Ascending aorta (tissue), 2 donors: Measurements from ENCODE around the gene ZNF195. TPM values are rescaled to one million over a fixed set of nuclear protein-coding genes. Genes with fewer than 3 reads are reported as not detected.
A peak's percentile ranks its signal among the peaks of the same experiment; 100 is the strongest.
"Not testable (repeated sequence)": the region's sequence is repeated elsewhere in the genome, so short reads cannot be mapped to it uniquely, and the experiment has no call there.

Experiments used
- DNase-seq, 2 donors: peaks; one replicate each; pipeline ENCODE4 v3.0.0-alpha.2; 2019; ENCODE audit warnings: low spot score in 2 of 2
- H3K27ac ChIP-seq, 2 donors: fragments of 200-600 bp; sonication (generic); one replicate each; pipeline ENCODE4 v1.5.1; 2016 to 2017; ENCODE audit warnings: mild to moderate bottlenecking in 1 of 2
- H3K27me3 ChIP-seq: fragments of 200-600 bp; sonication (generic); one replicate; pipeline ENCODE4 v1.5.1; 2017
- H3K36me3 ChIP-seq, 2 donors: fragments of 200-600 bp; sonication (generic); one replicate each; pipeline ENCODE4 v1.5.1; 2016
- H3K4me1 ChIP-seq, 2 donors: fragments of 200-600 bp; sonication (generic); one replicate each; pipeline ENCODE4 v1.5.1; 2016 to 2017; ENCODE audit warnings: mild to moderate bottlenecking in 1 of 2
- H3K4me3 ChIP-seq, 2 donors: fragments of 200-600 bp; sonication (generic); one replicate each; pipeline ENCODE4 v1.5.1; 2016 to 2017; ENCODE audit warnings: mild to moderate bottlenecking in 1 of 2
- H3K9me3 ChIP-seq, 2 donors: fragments of 200-600 bp; sonication (generic); one replicate each; pipeline ENCODE4 v1.5.1; 2016
- intact Hi-C: fragments of 100-400 bp; cut with DNase I; formaldehyde crosslinking; loops from one replicate; pipeline ENCODE4 v1.15.1; 2023
- total RNA-seq: library from RNA; depleted of rRNA; stranded (reverse); fragments of >200 nt; gene quantifications from one replicate; pipeline ENCODE4 v1.1.0, GENCODE V29; 2016
- TF ChIP-seq, protein P1 (sequence below), 3 experiments: fragments of 200-600 bp in 2 of 3; fragments of 450-650 bp in 1 of 3; sonication (generic) in 2 of 3; IDR thresholded peaks; one replicate each; pipeline ENCODE4 v1.5.1; 2016 to 2019; ENCODE audit warnings: antibody characterized with exemption in 3 of 3, mild to moderate bottlenecking in 1 of 3, moderate library complexity in 1 of 3

ZNF195 gene
- total RNA-seq, 1 donor from 2014 or later, result 1.3 TPM

- Histone ChIP-seq H3K4me1 (no peaks in the 10 kb centered on the region), H3K27me3 (no peaks in the 10 kb centered on the region), H3K36me3 (no peaks in the 10 kb centered on the region), H3K9me3 (peaks cover 0 to 12% of the 10 kb centered on the region in 2 donors), H3K4me3 (no peak overlapping the region), H3K27ac (no peak overlapping the region)
- intact Hi-C loops, result no loop called here
- TF ChIP-seq, protein P1, sequence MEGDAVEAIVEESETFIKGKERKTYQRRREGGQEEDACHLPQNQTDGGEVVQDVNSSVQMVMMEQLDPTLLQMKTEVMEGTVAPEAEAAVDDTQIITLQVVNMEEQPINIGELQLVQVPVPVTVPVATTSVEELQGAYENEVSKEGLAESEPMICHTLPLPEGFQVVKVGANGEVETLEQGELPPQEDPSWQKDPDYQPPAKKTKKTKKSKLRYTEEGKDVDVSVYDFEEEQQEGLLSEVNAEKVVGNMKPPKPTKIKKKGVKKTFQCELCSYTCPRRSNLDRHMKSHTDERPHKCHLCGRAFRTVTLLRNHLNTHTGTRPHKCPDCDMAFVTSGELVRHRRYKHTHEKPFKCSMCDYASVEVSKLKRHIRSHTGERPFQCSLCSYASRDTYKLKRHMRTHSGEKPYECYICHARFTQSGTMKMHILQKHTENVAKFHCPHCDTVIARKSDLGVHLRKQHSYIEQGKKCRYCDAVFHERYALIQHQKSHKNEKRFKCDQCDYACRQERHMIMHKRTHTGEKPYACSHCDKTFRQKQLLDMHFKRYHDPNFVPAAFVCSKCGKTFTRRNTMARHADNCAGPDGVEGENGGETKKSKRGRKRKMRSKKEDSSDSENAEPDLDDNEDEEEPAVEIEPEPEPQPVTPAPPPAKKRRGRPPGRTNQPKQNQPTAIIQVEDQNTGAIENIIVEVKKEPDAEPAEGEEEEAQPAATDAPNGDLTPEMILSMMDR (IDR thresholded peaks at IDR 0.05), result no peak
- DNase-seq, result no peak
These were observed 36.2 kb downstream of the ZNF195 start for GRCh38 chr11:3342709-3343108.

- no peak overlapping the region for H3K4me3 ChIP-seq
- H3K27ac ChIP-seq, result no peak overlapping the region
- no peaks in the 10 kb centered on the region for H3K9me3 ChIP-seq
- H3K4me1 ChIP-seq, result no peaks in the 10 kb centered on the region
- H3K36me3 ChIP-seq, result no peaks in the 10 kb centered on the region
- TF ChIP-seq, protein P1 (IDR thresholded peaks at IDR 0.05), result peak; percentile 28 to 54 (median 32)
- DNase-seq, result no peak
- H3K27me3 ChIP-seq, result no peaks in the 10 kb centered on the region
- intact Hi-C loops, result no loop called here
These were observed 37.6 kb downstream of the ZNF195 start for GRCh38 chr11:3341298-3341697.

- no peaks in the 10 kb centered on the region for H3K36me3 ChIP-seq
- intact Hi-C loops, result no loop called here
- H3K27me3 ChIP-seq, result no peaks in the 10 kb centered on the region
- H3K27ac ChIP-seq, result no peak overlapping the region
- no peaks in the 10 kb centered on the region for H3K9me3 ChIP-seq
- H3K4me1 ChIP-seq, result no peaks in the 10 kb centered on the region
- TF ChIP-seq, protein P1 (IDR thresholded peaks at IDR 0.05), result no peak
- DNase-seq, result no peak
- no peak overlapping the region for H3K4me3 ChIP-seq
These were observed 38.9 kb downstream of the ZNF195 start for GRCh38 chr11:3340025-3340424.

DNA sequence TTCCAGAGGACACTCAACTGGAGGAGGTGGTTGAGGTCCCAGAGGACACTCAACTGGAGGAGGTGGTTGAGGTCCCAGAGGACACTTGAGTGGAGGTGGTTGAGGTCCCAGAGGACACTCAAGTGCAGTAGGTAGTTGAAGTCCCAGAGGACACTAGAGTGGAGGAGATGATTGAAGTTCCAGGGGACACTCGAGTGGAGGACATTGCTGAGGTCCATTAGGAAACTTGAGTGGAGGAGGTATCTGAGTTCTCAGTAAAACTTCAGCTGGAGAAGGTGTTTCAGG, 39.7 kb downstream of the ZNF195 start:
- Histone ChIP-seq H3K9me3 (no peaks in the 10 kb centered on the region), H3K27ac (no peak overlapping the region)

DNA sequence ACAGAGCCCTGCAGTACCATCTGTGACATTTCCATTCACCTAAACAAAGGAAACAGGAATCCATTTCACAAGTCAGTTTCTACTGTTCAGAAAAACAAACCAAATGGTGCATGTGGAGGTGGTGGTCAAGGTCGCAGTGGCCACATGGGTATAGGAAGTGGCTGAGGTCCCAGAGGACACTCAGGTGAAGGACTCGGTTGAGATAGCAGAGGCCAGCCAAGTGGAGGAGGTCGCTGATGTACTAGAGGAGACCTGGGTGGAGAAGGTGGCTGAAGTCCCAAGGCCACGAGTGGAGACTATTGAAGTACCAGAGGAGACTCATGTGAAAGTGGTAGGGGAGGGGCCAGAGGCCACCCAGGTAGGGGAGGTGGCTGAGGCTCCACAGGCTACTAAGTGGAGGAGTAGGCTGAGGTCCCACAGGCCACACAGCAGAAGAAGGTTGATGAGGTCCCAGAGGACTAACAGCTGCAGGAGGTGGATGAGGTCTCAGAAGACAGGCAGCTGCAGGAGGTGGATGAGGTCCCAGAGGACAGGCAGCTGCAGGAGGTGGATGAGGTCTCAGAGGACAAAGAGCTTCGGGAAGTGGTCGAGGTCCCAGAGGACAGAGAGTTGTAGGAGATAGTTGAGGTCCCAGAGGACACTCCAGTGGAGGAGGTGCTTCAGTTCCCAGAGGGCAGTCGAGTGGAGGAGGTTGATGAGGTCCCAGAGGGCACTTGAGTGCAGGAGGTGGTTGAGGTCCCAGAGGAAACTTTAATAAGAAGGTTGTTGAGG, 40.2 kb downstream of the ZNF195 start:
- H3K27ac ChIP-seq, result no peak overlapping the region
- no peaks in the 10 kb centered on the region for H3K27me3 ChIP-seq
- no peaks in the 10 kb centered on the region for H3K9me3 ChIP-seq
- no peaks in the 10 kb centered on the region for H3K4me1 ChIP-seq
- no peak for DNase-seq
- intact Hi-C loops, result no loop called here
- H3K36me3 ChIP-seq, result no peaks in the 10 kb centered on the region
- TF ChIP-seq, protein P1 (IDR thresholded peaks at IDR 0.05), result no peak
- H3K4me3 ChIP-seq, result no peak overlapping the region

More for the DNA sequence above, 39.7 kb downstream of the ZNF195 start:
- Histone ChIP-seq H3K4me1 (no peaks in the 10 kb centered on the region), H3K27me3 (no peaks in the 10 kb centered on the region), H3K4me3 (no peak overlapping the region), H3K36me3 (no peaks in the 10 kb centered on the region)
- intact Hi-C loops, result no loop called here
- TF ChIP-seq, protein P1 (IDR thresholded peaks at IDR 0.05), result no peak
- DNase-seq, result no peak

DNA sequence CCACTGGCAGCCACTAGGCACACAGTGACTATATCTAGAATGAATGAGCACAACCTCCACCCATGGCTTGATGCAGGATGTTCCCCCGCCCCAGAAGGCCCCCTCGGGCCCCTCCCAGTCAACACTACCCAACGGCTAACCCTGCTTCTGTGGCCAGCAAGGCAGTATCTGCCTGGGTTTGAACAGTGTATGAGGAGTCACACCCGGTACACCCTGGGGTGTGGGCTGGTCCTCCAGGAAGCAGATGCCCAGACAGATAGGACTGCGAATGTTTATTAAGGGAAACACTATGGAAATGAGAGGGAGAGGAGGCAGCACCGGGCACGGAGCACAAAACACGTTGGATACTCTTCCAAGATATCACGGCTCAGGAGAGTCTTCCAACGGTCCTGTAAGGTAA, 42.5 kb downstream of the ZNF195 start:
- intact Hi-C loops, H3K4me1 ChIP-seq, H3K9me3 ChIP-seq, H3K36me3 ChIP-seq, DNase-seq, H3K4me3 ChIP-seq, H3K27me3 ChIP-seq, H3K27ac ChIP-seq: not testable (repeated sequence)

- H3K27ac ChIP-seq, H3K9me3 ChIP-seq, H3K27me3 ChIP-seq, H3K4me1 ChIP-seq, H3K4me3 ChIP-seq, DNase-seq, intact Hi-C loops, H3K36me3 ChIP-seq: not testable (repeated sequence)
These were observed 45.8 kb downstream of the ZNF195 start for GRCh38 chr11:3333157-3333556.

- H3K36me3 ChIP-seq, H3K27ac ChIP-seq, intact Hi-C loops, H3K9me3 ChIP-seq, H3K4me3 ChIP-seq, H3K4me1 ChIP-seq, DNase-seq, H3K27me3 ChIP-seq: not testable (repeated sequence)
These were observed 47.9 kb downstream of the ZNF195 start for GRCh38 chr11:3331078-3331477.

GRCh38 chr11:3330064-3330463, 48.9 kb downstream of the ZNF195 start:
- intact Hi-C loops, H3K4me1 ChIP-seq, H3K4me3 ChIP-seq, DNase-seq, H3K9me3 ChIP-seq, H3K27me3 ChIP-seq, H3K27ac ChIP-seq, H3K36me3 ChIP-seq: not testable (repeated sequence)
